H9 (cell line): Measurements from ENCODE around the gene AMN. TPM values are rescaled to one million over a fixed set of nuclear protein-coding genes. Genes with fewer than 3 reads are reported as not detected.
A peak's percentile ranks its signal among the peaks of the same experiment; 100 is the strongest.

Source experiments
- DNase-seq: peaks from one replicate; pipeline ENCODE4 v3.0.0-alpha.2; 2017
- H2AFZ ChIP-seq: one replicate; pipeline ENCODE4 v1.6.1; 2013; ENCODE audit warnings: mild to moderate bottlenecking, low read length, control low read depth, moderate library complexity
- H2AK5ac ChIP-seq: 2 replicates; pipeline ENCODE4 v1.6.1; 2013; ENCODE audit warnings: low read length, control low read depth, mixed read lengths; ENCODE audit not compliant: insufficient read length
- H2BK120ac ChIP-seq: one replicate; pipeline ENCODE4 v1.6.1; 2013; ENCODE audit warnings: low read depth, mild to moderate bottlenecking, low read length, control low read depth, inconsistent platforms; ENCODE audit not compliant: poor library complexity, severe bottlenecking
- H2BK12ac ChIP-seq: 2 replicates; pipeline ENCODE4 v1.6.1; 2013; ENCODE audit warnings: low read length, control low read depth, mixed read lengths, low read depth; ENCODE audit not compliant: insufficient read length
- H2BK15ac ChIP-seq: 2 replicates; pipeline ENCODE4 v1.6.1; 2013; ENCODE audit warnings: low read depth, low read length, control low read depth
- H2BK20ac ChIP-seq: one replicate; pipeline ENCODE4 v1.6.1; 2013; ENCODE audit warnings: low read depth, mild to moderate bottlenecking, low read length, control low read depth, inconsistent platforms; ENCODE audit not compliant: poor library complexity, severe bottlenecking
- H2BK5ac ChIP-seq: 2 replicates; pipeline ENCODE4 v1.6.1; 2013; ENCODE audit warnings: low read length, control low read depth, mixed read lengths; ENCODE audit not compliant: insufficient read length
- H3K14ac ChIP-seq: 2 replicates; pipeline ENCODE4 v1.6.1; 2013; ENCODE audit warnings: low read length, control low read depth; ENCODE audit not compliant: insufficient read depth
- H3K18ac ChIP-seq: 2 replicates; pipeline ENCODE4 v1.6.1; 2013; ENCODE audit warnings: low read depth, mild to moderate bottlenecking, mixed read lengths, low read length, control low read depth; ENCODE audit not compliant: insufficient read length
- H3K23ac ChIP-seq: 2 replicates; pipeline ENCODE4 v1.6.1; 2013; ENCODE audit warnings: low read length, control low read depth, mixed read lengths, low read depth; ENCODE audit not compliant: insufficient read length
- H3K23me2 ChIP-seq: 2 replicates; pipeline ENCODE4 v1.6.1; 2013; ENCODE audit warnings: low read depth, mild to moderate bottlenecking, mixed read lengths, low read length, control low read depth; ENCODE audit not compliant: insufficient read length, poor library complexity, severe bottlenecking
- H3K27ac ChIP-seq: 2 replicates; pipeline ENCODE4 v1.5.1; 2013; ENCODE audit warnings: low read length, control low read depth, mixed read lengths, low read depth; ENCODE audit not compliant: insufficient read length
- H3K27me3 ChIP-seq: 2 replicates; pipeline ENCODE4 v1.6.1; 2013; ENCODE audit warnings: low read length, control low read depth, inconsistent platforms; ENCODE audit not compliant: insufficient read depth
- H3K4ac ChIP-seq: 2 replicates; pipeline ENCODE4 v1.6.1; 2013; ENCODE audit warnings: low read depth, mild to moderate bottlenecking, control low read depth, inconsistent platforms, low read length, moderate library complexity
- H3K4me1 ChIP-seq: 2 replicates; pipeline ENCODE4 v1.6.1; 2013; ENCODE audit warnings: low read length, control low read depth, inconsistent platforms; ENCODE audit not compliant: insufficient read depth
- H3K4me2 ChIP-seq: 2 replicates; pipeline ENCODE4 v1.6.1; 2013; ENCODE audit warnings: low read length, control low read depth, mixed read lengths; ENCODE audit not compliant: insufficient read length, insufficient read depth
- H3K56ac ChIP-seq: 2 replicates; pipeline ENCODE4 v1.6.1; 2013; ENCODE audit warnings: low read depth, mild to moderate bottlenecking, mixed read lengths, low read length, control low read depth; ENCODE audit not compliant: insufficient read length
- H3K79me1 ChIP-seq: 2 replicates; pipeline ENCODE4 v1.6.1; 2013; ENCODE audit warnings: low read depth, mild to moderate bottlenecking, moderate library complexity, low read length, control low read depth, inconsistent platforms; ENCODE audit not compliant: insufficient read depth, poor library complexity, severe bottlenecking
- H3K79me2 ChIP-seq: 2 replicates; pipeline ENCODE4 v1.6.1; 2013; ENCODE audit warnings: low read length, control low read depth, inconsistent platforms; ENCODE audit not compliant: insufficient read depth
- H3K9ac ChIP-seq: 2 replicates; pipeline ENCODE4 v1.6.1; 2013; ENCODE audit warnings: low read length, control low read depth, mixed read lengths; ENCODE audit not compliant: insufficient read length; ENCODE audit errors: extremely low read depth
- H3K9me3 ChIP-seq: one replicate; pipeline ENCODE4 v1.6.1; 2013; ENCODE audit warnings: low read depth, low read length, inconsistent platforms; ENCODE audit not compliant: control insufficient read depth
- H3T11ph ChIP-seq: one replicate; pipeline ENCODE4 v1.6.1; 2013; ENCODE audit warnings: mild to moderate bottlenecking, low read length, control low read depth, inconsistent platforms
- H4K20me1 ChIP-seq: one replicate; pipeline ENCODE4 v1.6.1; 2013; ENCODE audit not compliant: control insufficient read depth, insufficient read length, insufficient read depth
- H4K5ac ChIP-seq: 2 replicates; pipeline ENCODE4 v1.6.1; 2013; ENCODE audit warnings: low read depth, mild to moderate bottlenecking, mixed read lengths, low read length, control low read depth; ENCODE audit not compliant: insufficient read length
- H4K8ac ChIP-seq: replicated peaks from 2 replicates; pipeline ENCODE4 v1.6.1; 2013; ENCODE audit warnings: low read length, control low read depth, mixed read lengths, low read depth; ENCODE audit not compliant: insufficient read length
- H4K91ac ChIP-seq: 2 replicates; pipeline ENCODE4 v1.6.1; 2013; ENCODE audit warnings: low read depth, mild to moderate bottlenecking, moderate library complexity, mixed read lengths, low read length, control low read depth; ENCODE audit not compliant: insufficient read length
- H3K27ac Mint-ChIP-seq, 3 experiments: 2 replicates in 2 of 3; 3 replicates in 1 of 3; pipeline ENCODE4 v1.8.0; 2020 to 2021; ENCODE audit warnings: mixed read lengths in 3 of 3, mild to moderate bottlenecking in 1 of 3, moderate library complexity in 1 of 3
- H3K27me3 Mint-ChIP-seq: 2 replicates; pipeline ENCODE4 v1.8.0; 2021; ENCODE audit warnings: low read depth, mild to moderate bottlenecking, moderate library complexity, mixed read lengths
- H3K36me3 Mint-ChIP-seq, 3 experiments: 2 replicates in 2 of 3; 3 replicates in 1 of 3; pipeline ENCODE4 v1.8.0; 2020 to 2021; ENCODE audit warnings: low read depth in 3 of 3, mixed read lengths in 3 of 3; ENCODE audit not compliant: insufficient read depth in 1 of 3
- H3K4me1 Mint-ChIP-seq, 2 experiments: 2 replicates each; pipeline ENCODE4 v1.8.0; 2020; ENCODE audit warnings: mixed read lengths in 2 of 2
- H3K4me3 Mint-ChIP-seq, 2 experiments: 2 replicates in 1 of 2; 3 replicates in 1 of 2; pipeline ENCODE4 v1.8.0; 2020 to 2021; ENCODE audit warnings: mild to moderate bottlenecking in 2 of 2, mixed read lengths in 2 of 2, moderate library complexity in 1 of 2
- H3K9me3 Mint-ChIP-seq, 2 experiments: 2 replicates in 1 of 2; 3 replicates in 1 of 2; pipeline ENCODE4 v1.8.0; 2020; ENCODE audit warnings: mild to moderate bottlenecking in 2 of 2, mixed read lengths in 2 of 2, moderate library complexity in 1 of 2
- WGBS: extraction: QIAGEN DNeasy Blood & Tissue Kit; methylation state at CpG from one replicate; pipeline ENCODE4 v1.1.7; 2013; ENCODE audit warnings: missing lambda C conversion rate, low lambda C conversion rate, mixed read lengths; ENCODE audit not compliant: insufficient read length; ENCODE audit errors: extremely low coverage; 5-methylcytosine and 5-hydroxymethylcytosine counted together
- total RNA-seq: library from RNA; stranded (reverse); gene quantifications from 2 replicates; pipeline ENCODE4 v1.2.1, GENCODE V29; 2021
- TF ChIP-seq, protein P1 (sequence below): fragments of 200-600 bp; sonication (generic); conservative IDR thresholded peaks from 3 replicates; pipeline ENCODE4 v1.8.0; 2021; ENCODE audit warnings: antibody characterized with exemption, mild to moderate bottlenecking

The AMN gene
- total RNA-seq, 1 experiment from 2014 or later = 1.9 TPM

DNA sequence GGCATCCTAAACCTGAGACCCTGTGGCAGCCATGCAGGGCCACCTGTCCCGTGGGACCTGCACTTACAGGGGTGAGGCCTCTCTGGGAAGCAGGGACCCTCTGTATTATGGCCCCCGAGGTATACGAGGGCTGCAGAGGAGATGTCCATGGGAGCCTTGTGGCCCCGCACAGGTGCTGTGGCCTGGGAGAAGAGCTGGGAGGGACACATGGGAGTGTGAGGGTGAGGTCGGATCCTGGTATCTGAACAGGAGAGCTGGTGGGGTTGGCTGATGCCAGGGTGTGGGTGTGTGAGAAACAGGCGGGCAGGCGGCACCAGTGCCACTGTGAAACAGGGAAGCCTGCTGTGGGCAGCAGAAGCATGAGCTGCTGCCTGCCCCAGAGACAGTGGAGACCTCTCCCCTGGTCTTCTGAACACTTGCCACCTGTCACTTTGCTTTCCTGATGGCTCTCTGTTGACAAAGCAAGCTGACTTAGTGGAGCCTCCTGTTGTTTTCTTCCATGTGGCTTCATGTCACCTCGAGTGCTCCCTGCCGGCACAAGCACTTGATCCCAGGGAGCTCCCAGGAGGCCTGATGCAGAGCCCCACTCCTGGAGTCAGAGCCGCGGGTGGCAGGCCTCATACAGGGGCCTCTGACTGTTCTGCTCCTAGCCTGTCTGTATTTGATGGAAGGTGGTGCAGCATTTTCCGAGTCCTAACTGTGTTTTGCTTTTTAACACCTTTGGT, 19.8 kb upstream of the AMN start:
- H3K18ac ChIP-seq = no peak overlapping the region
- no peak overlapping the region for H3K27ac ChIP-seq
- no peak overlapping the region for H3K4me3 Mint-ChIP-seq
- WGBS = no CpG with 5 or more reads among the region's 12 CpGs
- H3K4me1 ChIP-seq = no peaks in the 10 kb centered on the region
- no peaks in the 10 kb centered on the region for H3K27me3 ChIP-seq
- no peaks in the 10 kb centered on the region for H4K20me1 ChIP-seq
- H4K91ac ChIP-seq = no peak overlapping the region
- H3K27me3 Mint-ChIP-seq = no peaks in the 10 kb centered on the region; the same call in 1 of the 2 replicates
- peaks cover 12 to 15% of the 10 kb centered on the region in 2 experiments for H3K9me3 Mint-ChIP-seq
- H3K14ac ChIP-seq = no peak overlapping the region; the same call in 1 of the 2 replicates
- H3K23ac ChIP-seq = no peak overlapping the region
- H2AK5ac ChIP-seq = no peak overlapping the region
- TF ChIP-seq, protein P1, sequence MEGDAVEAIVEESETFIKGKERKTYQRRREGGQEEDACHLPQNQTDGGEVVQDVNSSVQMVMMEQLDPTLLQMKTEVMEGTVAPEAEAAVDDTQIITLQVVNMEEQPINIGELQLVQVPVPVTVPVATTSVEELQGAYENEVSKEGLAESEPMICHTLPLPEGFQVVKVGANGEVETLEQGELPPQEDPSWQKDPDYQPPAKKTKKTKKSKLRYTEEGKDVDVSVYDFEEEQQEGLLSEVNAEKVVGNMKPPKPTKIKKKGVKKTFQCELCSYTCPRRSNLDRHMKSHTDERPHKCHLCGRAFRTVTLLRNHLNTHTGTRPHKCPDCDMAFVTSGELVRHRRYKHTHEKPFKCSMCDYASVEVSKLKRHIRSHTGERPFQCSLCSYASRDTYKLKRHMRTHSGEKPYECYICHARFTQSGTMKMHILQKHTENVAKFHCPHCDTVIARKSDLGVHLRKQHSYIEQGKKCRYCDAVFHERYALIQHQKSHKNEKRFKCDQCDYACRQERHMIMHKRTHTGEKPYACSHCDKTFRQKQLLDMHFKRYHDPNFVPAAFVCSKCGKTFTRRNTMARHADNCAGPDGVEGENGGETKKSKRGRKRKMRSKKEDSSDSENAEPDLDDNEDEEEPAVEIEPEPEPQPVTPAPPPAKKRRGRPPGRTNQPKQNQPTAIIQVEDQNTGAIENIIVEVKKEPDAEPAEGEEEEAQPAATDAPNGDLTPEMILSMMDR = no peak
- H2BK20ac ChIP-seq = no peak overlapping the region
- no peak overlapping the region for H4K8ac ChIP-seq
- H3K4me2 ChIP-seq = no peak overlapping the region
- H3K9me3 ChIP-seq = no peaks in the 10 kb centered on the region
- H2BK12ac ChIP-seq = no peak overlapping the region
- H3K4ac ChIP-seq = no peak overlapping the region
- H2BK120ac ChIP-seq = no peak overlapping the region
- H3K79me1 ChIP-seq = no peaks in the 10 kb centered on the region
- H3K4me1 Mint-ChIP-seq = peaks cover 2 to 4% of the 10 kb centered on the region in 2 experiments; a peak in 3 of 4 replicates
- no peak overlapping the region for H2BK15ac ChIP-seq
- H2AFZ ChIP-seq = no peak overlapping the region
- no peak for DNase-seq
- peak overlapping the region in 2 of 3 experiments; percentile 53 to 90; a peak in 3 of 7 replicates for H3K27ac Mint-ChIP-seq
- peaks cover 22 to 35% (median 29%) of the 10 kb centered on the region in 3 experiments for H3K36me3 Mint-ChIP-seq
- H3K79me2 ChIP-seq = no peaks in the 10 kb centered on the region
- H4K5ac ChIP-seq = no peak overlapping the region
- H2BK5ac ChIP-seq = no peak overlapping the region
- H3T11ph ChIP-seq = no peak overlapping the region
- no peak overlapping the region for H3K56ac ChIP-seq
- no peak overlapping the region for H3K9ac ChIP-seq
- H3K23me2 ChIP-seq = no peaks in the 10 kb centered on the region
